Upper lobe of left lung (tissue), 6 donors: ENCODE data around the gene R3HDM2. TPM values are rescaled to one million over a fixed set of nuclear protein-coding genes. Genes with fewer than 3 reads are reported as not detected.

ENCODE experiments used
- ATAC-seq, 2 donors: fragments of 200-7000 bp; cut with Tn5 transposase; one replicate each; pipeline ENCODE4 v1.9.1; 2022; ENCODE audit warnings: mild to moderate bottlenecking in 2 of 2, moderate library complexity in 2 of 2; ENCODE audit not compliant: low FRiP score in 2 of 2
- DNase-seq, 2 donors: peaks; one replicate each; pipeline ENCODE4 v3.0.0-alpha.2; 2019 to 2020
- H3K27ac ChIP-seq, 4 donors: fragments of 200-600 bp; sonication (generic); one replicate each; pipeline ENCODE4 v1.5.1; 2016 to 2019
- H3K27me3 ChIP-seq, 4 donors: fragments of 200-600 bp; sonication (generic); one replicate each; pipeline ENCODE4 v1.5.1; 2017 to 2019
- H3K36me3 ChIP-seq, 4 donors: fragments of 200-600 bp; sonication (generic); one replicate each; pipeline ENCODE4 v1.5.1; 2016 to 2019
- H3K4me1 ChIP-seq, 4 donors: fragments of 200-600 bp; sonication (generic); one replicate each; pipeline ENCODE4 v1.5.1; 2018 to 2019
- H3K4me3 ChIP-seq, 4 donors: fragments of 200-600 bp; sonication (generic); one replicate each; pipeline ENCODE4 v1.5.1; 2017 to 2019; ENCODE audit warnings: mild to moderate bottlenecking in 2 of 4, moderate library complexity in 1 of 4
- H3K9me3 ChIP-seq, 4 donors: fragments of 200-600 bp; sonication (generic); one replicate each; pipeline ENCODE4 v1.5.1; 2018 to 2019
- EP300 ChIP-seq, 4 donors: sonication (generic); formaldehyde crosslinking; IDR thresholded peaks; one replicate each; pipeline ENCODE4 v1.5.1; 2017; ENCODE audit warnings: antibody characterized with exemption in 4 of 4, control low read depth in 2 of 4
- POLR2A ChIP-seq, 4 donors: fragments of 450-650 bp; IDR thresholded peaks; one replicate each; pipeline ENCODE4 v1.5.1; 2016 to 2017; ENCODE audit warnings: antibody characterized with exemption in 4 of 4, mild to moderate bottlenecking in 2 of 4
- POLR2AphosphoS5 ChIP-seq, 2 donors: sonication (generic); formaldehyde crosslinking; IDR thresholded peaks; one replicate each; pipeline ENCODE4 v1.5.1; 2017; ENCODE audit warnings: antibody characterized with exemption in 2 of 2
- WGBS, 2 donors: methylation state at CpG; one replicate each; pipeline ENCODE4 v1.1.5; 2017 to 2018; 5-methylcytosine and 5-hydroxymethylcytosine counted together
- total RNA-seq, 6 donors: library from RNA; depleted of rRNA in 4 of 6; stranded (reverse); fragments of >200 nt in 4 of 6; gene quantifications; one replicate each; pipeline versions ENCODE4 v1.1.0 to v1.2.1, GENCODE V29; 2016 to 2021
- TF ChIP-seq, protein P1 (sequence below), 6 experiments: fragments of 450-650 bp in 4 of 6; fragments of 200-600 bp in 2 of 6; sonication (generic) in 2 of 6; IDR thresholded peaks; one replicate each; pipeline ENCODE4 v1.5.1; 2016 to 2019; ENCODE audit warnings: antibody characterized with exemption in 6 of 6
- donor health status: DM: no; HTN: no; CAD: no; lungs with moderate emphysema.
- donor health status: DM: no; HTN: yes; CAD: no; lungs with severe emphysema.

R3HDM2 gene
- total RNA-seq, 6 donors from 2014 or later = 39.2 to 94.3 (median 59.2) TPM

GRCh38 chr12:57268264-57268663, 162.6 kb downstream of the R3HDM2 start:
- DNase-seq (no peak), ATAC-seq (no peak)
- peaks cover 0 to 6% (median 2%) of the 10 kb centered on the region in 4 donors for H3K4me1 ChIP-seq
- peaks cover 10 to 76% (median 49%) of the 10 kb centered on the region in 4 donors for H3K36me3 ChIP-seq
- H3K9me3 ChIP-seq = no peaks in the 10 kb centered on the region
- 83 to 86% methylated on average over 7 of the region's 7 CpGs for WGBS, 2 donors
- H3K4me3 ChIP-seq = no peak overlapping the region
- H3K27ac ChIP-seq = no peak overlapping the region
- no peaks in the 10 kb centered on the region for H3K27me3 ChIP-seq
- TF ChIP-seq, protein P1, sequence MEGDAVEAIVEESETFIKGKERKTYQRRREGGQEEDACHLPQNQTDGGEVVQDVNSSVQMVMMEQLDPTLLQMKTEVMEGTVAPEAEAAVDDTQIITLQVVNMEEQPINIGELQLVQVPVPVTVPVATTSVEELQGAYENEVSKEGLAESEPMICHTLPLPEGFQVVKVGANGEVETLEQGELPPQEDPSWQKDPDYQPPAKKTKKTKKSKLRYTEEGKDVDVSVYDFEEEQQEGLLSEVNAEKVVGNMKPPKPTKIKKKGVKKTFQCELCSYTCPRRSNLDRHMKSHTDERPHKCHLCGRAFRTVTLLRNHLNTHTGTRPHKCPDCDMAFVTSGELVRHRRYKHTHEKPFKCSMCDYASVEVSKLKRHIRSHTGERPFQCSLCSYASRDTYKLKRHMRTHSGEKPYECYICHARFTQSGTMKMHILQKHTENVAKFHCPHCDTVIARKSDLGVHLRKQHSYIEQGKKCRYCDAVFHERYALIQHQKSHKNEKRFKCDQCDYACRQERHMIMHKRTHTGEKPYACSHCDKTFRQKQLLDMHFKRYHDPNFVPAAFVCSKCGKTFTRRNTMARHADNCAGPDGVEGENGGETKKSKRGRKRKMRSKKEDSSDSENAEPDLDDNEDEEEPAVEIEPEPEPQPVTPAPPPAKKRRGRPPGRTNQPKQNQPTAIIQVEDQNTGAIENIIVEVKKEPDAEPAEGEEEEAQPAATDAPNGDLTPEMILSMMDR (IDR thresholded peaks at IDR 0.05) = no peak
- TF ChIP-seq POLR2AphosphoS5 (IDR thresholded peaks at IDR 0.05) (no peak), POLR2A (IDR thresholded peaks at IDR 0.05) (no peak), EP300 (IDR thresholded peaks at IDR 0.05) (no peak)

DNA sequence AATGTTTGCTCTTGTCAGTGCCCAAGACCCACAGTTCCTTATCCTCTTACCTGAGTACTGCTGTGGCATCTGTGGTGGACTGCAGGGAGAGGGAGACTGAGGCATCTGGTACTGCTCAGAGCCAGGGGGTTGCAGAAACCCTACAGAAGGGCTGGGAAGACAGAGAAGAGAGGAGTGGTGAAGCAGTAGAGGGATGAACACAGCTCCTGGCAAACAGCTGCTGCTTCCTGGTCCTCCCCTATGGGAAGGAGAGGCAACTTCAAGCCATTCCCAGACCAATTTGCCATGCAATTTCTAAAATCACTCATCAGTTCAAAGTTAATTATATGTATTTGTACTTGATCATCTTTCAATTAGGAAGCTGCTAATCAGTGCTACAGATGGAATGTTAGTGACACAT, 164.2 kb downstream of the R3HDM2 start:
- Histone ChIP-seq H3K9me3 (no peaks in the 10 kb centered on the region), H3K27ac (no peak overlapping the region), H3K36me3 (peaks cover 13 to 73% (median 45%) of the 10 kb centered on the region in 4 donors), H3K4me3 (no peak overlapping the region), H3K4me1 (peaks cover 0 to 6% (median 2%) of the 10 kb centered on the region in 4 donors), H3K27me3 (no peaks in the 10 kb centered on the region)
- DNase-seq (no peak), ATAC-seq (no peak)
- TF ChIP-seq POLR2A (IDR thresholded peaks at IDR 0.05) = no peak
- TF ChIP-seq, protein P1 (IDR thresholded peaks at IDR 0.05) = no peak
- no peak for TF ChIP-seq EP300 (IDR thresholded peaks at IDR 0.05)
- no peak for TF ChIP-seq POLR2AphosphoS5 (IDR thresholded peaks at IDR 0.05)

- Histone ChIP-seq H3K4me3 (no peak overlapping the region), H3K9me3 (no peaks in the 10 kb centered on the region), H3K36me3 (peaks cover 14 to 75% (median 33%) of the 10 kb centered on the region in 4 donors), H3K27ac (no peak overlapping the region), H3K4me1 (peaks cover 0 to 6% (median 2%) of the 10 kb centered on the region in 4 donors), H3K27me3 (no peaks in the 10 kb centered on the region)
- DNase-seq = no peak
- ATAC-seq = no peak
- WGBS, 2 donors = 95 to 100% methylated on average over 2 of the region's 2 CpGs
- TF ChIP-seq POLR2AphosphoS5 (IDR thresholded peaks at IDR 0.05) (no peak), EP300 (IDR thresholded peaks at IDR 0.05) (no peak), POLR2A (IDR thresholded peaks at IDR 0.05) (no peak)
- TF ChIP-seq, protein P1 (IDR thresholded peaks at IDR 0.05) = no peak
Observed at GRCh38 chr12:57263096-57263495, 167.7 kb downstream of the R3HDM2 start.

- TF ChIP-seq POLR2A (IDR thresholded peaks at IDR 0.05) (no peak), EP300 (IDR thresholded peaks at IDR 0.05) (no peak), POLR2AphosphoS5 (IDR thresholded peaks at IDR 0.05) (no peak)
- TF ChIP-seq, protein P1 (IDR thresholded peaks at IDR 0.05) = no peak
- DNase-seq (no peak), ATAC-seq (no peak)
- Histone ChIP-seq H3K9me3 (no peaks in the 10 kb centered on the region), H3K4me3 (no peak overlapping the region), H3K36me3 (peaks cover 21 to 75% (median 32%) of the 10 kb centered on the region in 4 donors), H3K27me3 (no peaks in the 10 kb centered on the region), H3K27ac (no peak overlapping the region), H3K4me1 (peaks cover 0 to 6% (median 2%) of the 10 kb centered on the region in 4 donors)
- WGBS, 2 donors = 93 to 94% methylated on average over 3 of the region's 3 CpGs
Observed at GRCh38 chr12:57262126-57262822, 168.6 kb downstream of the R3HDM2 start.

DNA sequence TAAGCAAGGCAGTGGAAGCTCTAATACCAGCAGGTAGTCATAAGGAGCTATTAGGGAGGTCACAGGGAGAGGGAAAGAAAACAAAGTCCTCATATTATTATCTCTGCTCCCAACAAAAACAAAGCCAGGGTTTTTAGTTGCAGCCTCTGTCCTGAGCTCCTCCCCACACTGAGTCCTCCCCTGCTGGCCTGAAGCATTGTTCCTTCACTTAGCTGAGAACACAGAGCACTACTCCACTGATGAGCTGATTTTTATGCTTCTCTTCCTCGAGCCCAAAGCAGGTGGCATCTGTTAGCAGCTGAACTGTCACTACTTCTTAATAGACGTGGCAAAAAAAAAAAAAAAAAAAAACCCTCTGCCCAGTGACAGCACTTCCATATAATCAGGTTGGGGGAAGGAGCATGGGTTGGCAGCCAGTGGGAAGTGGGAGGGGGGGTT, 169.4 kb downstream of the R3HDM2 start:
- DNase-seq = no peak
- Histone ChIP-seq H3K27me3 (no peaks in the 10 kb centered on the region), H3K36me3 (peaks cover 16 to 75% (median 33%) of the 10 kb centered on the region in 4 donors), H3K9me3 (no peaks in the 10 kb centered on the region), H3K4me3 (no peak overlapping the region), H3K27ac (no peak overlapping the region), H3K4me1 (peaks cover 0 to 6% (median 2%) of the 10 kb centered on the region in 4 donors)
- TF ChIP-seq EP300 (IDR thresholded peaks at IDR 0.05) = no peak
- no peak for TF ChIP-seq POLR2A (IDR thresholded peaks at IDR 0.05)
- TF ChIP-seq, protein P1 (IDR thresholded peaks at IDR 0.05) = no peak
- no peak for TF ChIP-seq POLR2AphosphoS5 (IDR thresholded peaks at IDR 0.05)
- no peak for ATAC-seq
- 59 to 67% methylated on average over 2 of the region's 2 CpGs for WGBS, 2 donors
